ENCODE results near the gene FUZ. TPM values are rescaled to one million over a fixed set of nuclear protein-coding genes. Genes with fewer than 3 reads are reported as not detected.
"Not testable (repeated sequence)": the region's sequence is repeated elsewhere in the genome, so short reads cannot be mapped to it uniquely, and the experiment has no call there.

Gene FUZ
- total RNA-seq, 6 donors from 2014 or later, result 17.3 to 43.0 (median 22.3) TPM

GRCh38 chr19:49820125-49820524 lies 7.0 kb upstream of the FUZ start:
- TF ChIP-seq POLR2A (IDR thresholded peaks at IDR 0.05) (no peak), POLR2AphosphoS5 (IDR thresholded peaks at IDR 0.05) (no peak), CTCF (IDR thresholded peaks at IDR 0.05) (no peak)
- Histone ChIP-seq H3K4me3 (no peak overlapping the region), H3K36me3 (peaks cover 5 to 26% (median 18%) of the 10 kb centered on the region in 4 donors), H3K4me1 (peaks cover 8 to 28% (median 19%) of the 10 kb centered on the region in 4 donors), H3K27ac (no peak overlapping the region), H3K9me3 (no peaks in the 10 kb centered on the region), H3K27me3 (no peaks in the 10 kb centered on the region)
- 76 to 81% methylated on average over 10 of the region's 10 CpGs for WGBS, 2 donors
- DNase-seq (no peak), ATAC-seq (ENCODE audit: low FRiP score in 2 of 2) (no peak)

- H3K9me3 ChIP-seq; DNase-seq; H3K27me3 ChIP-seq; ATAC-seq (ENCODE audit: low FRiP score in 2 of 2): not testable (repeated sequence)
- Histone ChIP-seq H3K36me3 (peaks cover 5 to 25% (median 15%) of the 10 kb centered on the region in 4 donors), H3K4me1 (peaks cover 8 to 28% (median 19%) of the 10 kb centered on the region in 4 donors), H3K4me3 (peak overlapping the region in 3 of 4 donors; percentile 91 to 98 (median 94)), H3K27ac (peak overlapping the region in 1 of 4 donors; percentile 94)
- WGBS, 2 donors, result 73% methylated on average over 7 of the region's 7 CpGs
Measured at GRCh38 chr19:49819452-49820115, 6.5 kb upstream of the FUZ start.

- Histone ChIP-seq H3K9me3 (no peaks in the 10 kb centered on the region), H3K4me1 (peaks cover 8 to 32% (median 19%) of the 10 kb centered on the region in 4 donors), H3K27me3 (no peaks in the 10 kb centered on the region), H3K27ac (peak overlapping the region; percentile 91 to 98 (median 93)), H3K4me3 (peak overlapping the region; percentile 60 to 98 (median 92)), H3K36me3 (peaks cover 3 to 21% (median 10%) of the 10 kb centered on the region in 4 donors)
- no peak for DNase-seq
- no peak for TF ChIP-seq POLR2A (IDR thresholded peaks at IDR 0.05)
- TF ChIP-seq EP300 (IDR thresholded peaks at IDR 0.05), result no peak
- no peak for TF ChIP-seq CTCF (IDR thresholded peaks at IDR 0.05)
- no peak for TF ChIP-seq POLR2AphosphoS5 (IDR thresholded peaks at IDR 0.05)
- ATAC-seq (ENCODE audit: low FRiP score in 2 of 2), result no peak
- WGBS, 2 donors, result 30 to 38% methylated on average over 12 to 14 of the region's 16 CpGs
Measured at GRCh38 chr19:49818649-49819370, 5.7 kb upstream of the FUZ start.

GRCh38 chr19:49817964-49818648 lies 5.0 kb upstream of the FUZ start, which contains the start of gene MED25:
Gene MED25, plus strand, starts transcription at chr19:49818289. Its CDS starts 53 bp downstream, at chr19:49818342.
- Histone ChIP-seq H3K27ac (peak within 1 kb of the TSS; percentile 91 to 98 (median 93)), H3K36me3 (peaks cover 0 to 14% (median 4%) of the 10 kb centered on the region in 4 donors), H3K9me3 (no peaks in the 10 kb centered on the region), H3K27me3 (no peaks in the 10 kb centered on the region), H3K4me3 (peak within 1 kb of the TSS; percentile 60 to 98 (median 92)), H3K4me1 (peaks cover 8 to 34% (median 19%) of the 10 kb centered on the region in 4 donors)
- 0% methylated on average over 23 to 36 of the region's 57 CpGs for WGBS, 2 donors
- ATAC-seq (ENCODE audit: low FRiP score in 2 of 2) (peak; percentile 90 to 94), DNase-seq (peak; percentile 82 to 98)
- TF ChIP-seq POLR2AphosphoS5 (IDR thresholded peaks at IDR 0.05), result peak; percentile 64 to 90
- no peak for TF ChIP-seq EP300 (IDR thresholded peaks at IDR 0.05)
- peak in 5 of 6 experiments; percentile 65 to 93 (median 87) for TF ChIP-seq CTCF (IDR thresholded peaks at IDR 0.05)
- TF ChIP-seq POLR2A (IDR thresholded peaks at IDR 0.05), result peak in 3 of 4 donors; percentile 10 to 91 (median 90)

- peaks cover 14 to 43% (median 25%) of the 10 kb centered on the region in 4 donors for H3K4me1 ChIP-seq
- DNase-seq, result no peak
- peaks cover 0 to 9% (median 2%) of the 10 kb centered on the region in 4 donors for H3K36me3 ChIP-seq
- peak overlapping the region; percentile 91 to 98 (median 93) for H3K27ac ChIP-seq
- H3K4me3 ChIP-seq, result peak overlapping the region in 2 of 4 donors; percentile 91 to 98
- H3K27me3 ChIP-seq, result no peaks in the 10 kb centered on the region
- 84 to 85% methylated on average over 12 to 14 of the region's 14 CpGs for WGBS, 2 donors
- H3K9me3 ChIP-seq, result no peaks in the 10 kb centered on the region
- ATAC-seq (ENCODE audit: low FRiP score in 2 of 2), result no peak
- TF ChIP-seq POLR2AphosphoS5 (IDR thresholded peaks at IDR 0.05), result no peak
- no peak for TF ChIP-seq POLR2A (IDR thresholded peaks at IDR 0.05)
- TF ChIP-seq EP300 (IDR thresholded peaks at IDR 0.05), result no peak
- TF ChIP-seq CTCF (IDR thresholded peaks at IDR 0.05), result no peak
Measured at GRCh38 chr19:49816590-49816989, 3.5 kb upstream of the FUZ start.

Measured in upper lobe of left lung (tissue), 6 donors.